H1 (cell line): ENCODE data around the gene GZMM. TPM values are rescaled to one million over a fixed set of nuclear protein-coding genes. Genes with fewer than 3 reads are reported as not detected.

Experiments
- BCL11A ChIP-seq, 2 experiments: IDR thresholded peaks; one replicate each; pipeline ENCODE4 v1.6.1; 2011; ENCODE audit warnings: low read depth in 2 of 2, low read length in 2 of 2, mild to moderate bottlenecking in 2 of 2
- BRCA1 ChIP-seq: IDR thresholded peaks from 2 replicates; pipeline ENCODE4 v1.6.1; 2012; ENCODE audit warnings: low read depth, low read length, improper control_type of control experiment
- CBX5 ChIP-seq: fragments of 300-800, 300-1000 bp; sonication (generic); IDR thresholded peaks from 2 replicates; pipeline ENCODE4 v1.7.1; 2016; ENCODE audit warnings: antibody characterized with exemption, low read length, low read depth
- CBX8 ChIP-seq: fragments of 300-800, 300-1000 bp; sonication (generic); IDR thresholded peaks from 2 replicates; pipeline ENCODE4 v1.7.1; 2016; ENCODE audit warnings: low read depth, low read length, borderline replicate concordance
- CEBPB ChIP-seq: IDR thresholded peaks from 2 replicates; pipeline ENCODE4 v1.6.1; 2012; ENCODE audit warnings: low read depth, low read length
- CTBP2 ChIP-seq: IDR thresholded peaks from 2 replicates; pipeline ENCODE4 v1.7.0; 2011; ENCODE audit warnings: borderline replicate concordance, mild to moderate bottlenecking, moderate library complexity, mixed read lengths, low read length; ENCODE audit not compliant: insufficient read depth, insufficient read length
- MAX ChIP-seq: IDR thresholded peaks from 2 replicates; pipeline ENCODE4 v1.6.1; 2012; ENCODE audit warnings: inconsistent platforms
- POLR2AphosphoS5 ChIP-seq: IDR thresholded peaks from 2 replicates; pipeline ENCODE4 v1.6.1; 2011; ENCODE audit warnings: low read depth, low read length
- RXRA ChIP-seq: IDR thresholded peaks from 2 replicates; pipeline ENCODE4 v1.6.1; 2011; ENCODE audit warnings: low read depth, mild to moderate bottlenecking, low read length, moderate library complexity; ENCODE audit not compliant: insufficient read depth
- SIRT6 ChIP-seq: IDR thresholded peaks from one replicate; pipeline ENCODE4 v1.7.1; 2012; ENCODE audit warnings: low read length, inconsistent platforms
- SP4 ChIP-seq: IDR thresholded peaks from 2 replicates; pipeline ENCODE4 v1.6.1; 2012; ENCODE audit warnings: low read length, inconsistent platforms
- polyA plus RNA-seq, 7 experiments: library from polyadenylated mRNA; depleted of rRNA in 3 of 7; stranded (reverse) in 5 of 7; unstranded in 2 of 7; fragments of >200 nt in 5 of 7; fragments of 200-250 nt in 2 of 7; gene quantifications; 1 replicate in 5 of 7; 2 replicates in 1 of 7; 4 replicates in 1 of 7; pipeline versions ENCODE4 v1.2.1 to v1.2.3, GENCODE V29; 2011 to 2013; ENCODE audit warnings: missing spikeins in 2 of 7, mixed read lengths in 2 of 7
- total RNA-seq: library from RNA; stranded (reverse); fragmentation: NEBNext Ultra II Directional; extraction: Animal tissue kit (Norgen Biotek cat#: 25700); gene quantifications from 2 replicates; pipeline ENCODE4 v1.2.1, GENCODE V29; 2021
- TF ChIP-seq, protein P1 (sequence below): fragments of 300-600 bp; sonication (generic); IDR thresholded peaks from 2 replicates; pipeline ENCODE4 v1.7.1; 2012; ENCODE audit warnings: low read length, moderate library complexity, mild to moderate bottlenecking, inconsistent platforms; ENCODE audit not compliant: insufficient replicate concordance

Gene GZMM
- total and polyA plus RNA-seq, 2 of the 8 experiments (the other 6 are each of a cell fraction or from before 2014, with no cell fraction given) = 0.09 to 0.32 TPM

DNA sequence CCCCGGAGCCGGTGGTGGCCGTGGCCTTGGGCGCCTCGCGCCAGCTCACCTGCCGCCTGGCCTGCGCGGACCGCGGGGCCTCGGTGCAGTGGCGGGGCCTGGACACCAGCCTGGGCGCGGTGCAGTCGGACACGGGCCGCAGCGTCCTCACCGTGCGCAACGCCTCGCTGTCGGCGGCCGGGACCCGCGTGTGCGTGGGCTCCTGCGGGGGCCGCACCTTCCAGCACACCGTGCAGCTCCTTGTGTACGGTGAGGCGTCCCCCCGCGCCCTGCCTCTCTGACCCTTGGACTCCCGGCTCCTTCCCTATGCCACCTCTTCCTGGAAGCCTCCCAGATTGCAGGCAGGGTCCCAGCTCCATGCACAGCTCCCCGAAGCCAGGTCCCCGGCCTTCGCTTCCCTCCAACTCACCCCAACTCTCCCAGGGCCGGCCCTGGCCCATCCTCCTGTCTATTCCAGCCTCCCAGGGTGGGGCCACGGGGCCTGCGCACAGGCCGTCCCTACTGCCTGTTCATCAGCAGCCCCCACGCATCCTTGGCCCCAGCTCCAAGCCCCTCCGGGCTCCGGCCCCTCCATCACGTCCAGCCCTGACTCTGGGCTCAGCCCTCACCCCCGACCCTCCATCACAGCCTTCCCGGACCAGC lies 45.9 kb upstream of the GZMM start (continued):
- TF ChIP-seq, protein P1, sequence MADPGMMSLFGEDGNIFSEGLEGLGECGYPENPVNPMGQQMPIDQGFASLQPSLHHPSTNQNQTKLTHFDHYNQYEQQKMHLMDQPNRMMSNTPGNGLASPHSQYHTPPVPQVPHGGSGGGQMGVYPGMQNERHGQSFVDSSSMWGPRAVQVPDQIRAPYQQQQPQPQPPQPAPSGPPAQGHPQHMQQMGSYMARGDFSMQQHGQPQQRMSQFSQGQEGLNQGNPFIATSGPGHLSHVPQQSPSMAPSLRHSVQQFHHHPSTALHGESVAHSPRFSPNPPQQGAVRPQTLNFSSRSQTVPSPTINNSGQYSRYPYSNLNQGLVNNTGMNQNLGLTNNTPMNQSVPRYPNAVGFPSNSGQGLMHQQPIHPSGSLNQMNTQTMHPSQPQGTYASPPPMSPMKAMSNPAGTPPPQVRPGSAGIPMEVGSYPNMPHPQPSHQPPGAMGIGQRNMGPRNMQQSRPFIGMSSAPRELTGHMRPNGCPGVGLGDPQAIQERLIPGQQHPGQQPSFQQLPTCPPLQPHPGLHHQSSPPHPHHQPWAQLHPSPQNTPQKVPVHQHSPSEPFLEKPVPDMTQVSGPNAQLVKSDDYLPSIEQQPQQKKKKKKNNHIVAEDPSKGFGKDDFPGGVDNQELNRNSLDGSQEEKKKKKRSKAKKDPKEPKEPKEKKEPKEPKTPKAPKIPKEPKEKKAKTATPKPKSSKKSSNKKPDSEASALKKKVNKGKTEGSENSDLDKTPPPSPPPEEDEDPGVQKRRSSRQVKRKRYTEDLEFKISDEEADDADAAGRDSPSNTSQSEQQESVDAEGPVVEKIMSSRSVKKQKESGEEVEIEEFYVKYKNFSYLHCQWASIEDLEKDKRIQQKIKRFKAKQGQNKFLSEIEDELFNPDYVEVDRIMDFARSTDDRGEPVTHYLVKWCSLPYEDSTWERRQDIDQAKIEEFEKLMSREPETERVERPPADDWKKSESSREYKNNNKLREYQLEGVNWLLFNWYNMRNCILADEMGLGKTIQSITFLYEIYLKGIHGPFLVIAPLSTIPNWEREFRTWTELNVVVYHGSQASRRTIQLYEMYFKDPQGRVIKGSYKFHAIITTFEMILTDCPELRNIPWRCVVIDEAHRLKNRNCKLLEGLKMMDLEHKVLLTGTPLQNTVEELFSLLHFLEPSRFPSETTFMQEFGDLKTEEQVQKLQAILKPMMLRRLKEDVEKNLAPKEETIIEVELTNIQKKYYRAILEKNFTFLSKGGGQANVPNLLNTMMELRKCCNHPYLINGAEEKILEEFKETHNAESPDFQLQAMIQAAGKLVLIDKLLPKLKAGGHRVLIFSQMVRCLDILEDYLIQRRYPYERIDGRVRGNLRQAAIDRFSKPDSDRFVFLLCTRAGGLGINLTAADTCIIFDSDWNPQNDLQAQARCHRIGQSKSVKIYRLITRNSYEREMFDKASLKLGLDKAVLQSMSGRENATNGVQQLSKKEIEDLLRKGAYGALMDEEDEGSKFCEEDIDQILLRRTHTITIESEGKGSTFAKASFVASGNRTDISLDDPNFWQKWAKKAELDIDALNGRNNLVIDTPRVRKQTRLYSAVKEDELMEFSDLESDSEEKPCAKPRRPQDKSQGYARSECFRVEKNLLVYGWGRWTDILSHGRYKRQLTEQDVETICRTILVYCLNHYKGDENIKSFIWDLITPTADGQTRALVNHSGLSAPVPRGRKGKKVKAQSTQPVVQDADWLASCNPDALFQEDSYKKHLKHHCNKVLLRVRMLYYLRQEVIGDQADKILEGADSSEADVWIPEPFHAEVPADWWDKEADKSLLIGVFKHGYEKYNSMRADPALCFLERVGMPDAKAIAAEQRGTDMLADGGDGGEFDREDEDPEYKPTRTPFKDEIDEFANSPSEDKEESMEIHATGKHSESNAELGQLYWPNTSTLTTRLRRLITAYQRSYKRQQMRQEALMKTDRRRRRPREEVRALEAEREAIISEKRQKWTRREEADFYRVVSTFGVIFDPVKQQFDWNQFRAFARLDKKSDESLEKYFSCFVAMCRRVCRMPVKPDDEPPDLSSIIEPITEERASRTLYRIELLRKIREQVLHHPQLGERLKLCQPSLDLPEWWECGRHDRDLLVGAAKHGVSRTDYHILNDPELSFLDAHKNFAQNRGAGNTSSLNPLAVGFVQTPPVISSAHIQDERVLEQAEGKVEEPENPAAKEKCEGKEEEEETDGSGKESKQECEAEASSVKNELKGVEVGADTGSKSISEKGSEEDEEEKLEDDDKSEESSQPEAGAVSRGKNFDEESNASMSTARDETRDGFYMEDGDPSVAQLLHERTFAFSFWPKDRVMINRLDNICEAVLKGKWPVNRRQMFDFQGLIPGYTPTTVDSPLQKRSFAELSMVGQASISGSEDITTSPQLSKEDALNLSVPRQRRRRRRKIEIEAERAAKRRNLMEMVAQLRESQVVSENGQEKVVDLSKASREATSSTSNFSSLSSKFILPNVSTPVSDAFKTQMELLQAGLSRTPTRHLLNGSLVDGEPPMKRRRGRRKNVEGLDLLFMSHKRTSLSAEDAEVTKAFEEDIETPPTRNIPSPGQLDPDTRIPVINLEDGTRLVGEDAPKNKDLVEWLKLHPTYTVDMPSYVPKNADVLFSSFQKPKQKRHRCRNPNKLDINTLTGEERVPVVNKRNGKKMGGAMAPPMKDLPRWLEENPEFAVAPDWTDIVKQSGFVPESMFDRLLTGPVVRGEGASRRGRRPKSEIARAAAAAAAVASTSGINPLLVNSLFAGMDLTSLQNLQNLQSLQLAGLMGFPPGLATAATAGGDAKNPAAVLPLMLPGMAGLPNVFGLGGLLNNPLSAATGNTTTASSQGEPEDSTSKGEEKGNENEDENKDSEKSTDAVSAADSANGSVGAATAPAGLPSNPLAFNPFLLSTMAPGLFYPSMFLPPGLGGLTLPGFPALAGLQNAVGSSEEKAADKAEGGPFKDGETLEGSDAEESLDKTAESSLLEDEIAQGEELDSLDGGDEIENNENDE = no peak
- no peak for TF ChIP-seq RXRA
- no peak for TF ChIP-seq CEBPB
- TF ChIP-seq CBX8 = no peak
- no peak for TF ChIP-seq SIRT6
- TF ChIP-seq BCL11A (IDR thresholded peaks at IDR 0.05; ENCODE audit: low read depth in 2 of 2, low read length in 2 of 2) = no peak
- no peak for TF ChIP-seq CTBP2
- no peak for TF ChIP-seq SP4
- TF ChIP-seq BRCA1 = no peak
- TF ChIP-seq CBX5 = no peak
- no peak for TF ChIP-seq MAX
- no peak for TF ChIP-seq POLR2AphosphoS5
